ENCODE results near the gene ENC1.

Gene ENC1

DNA sequence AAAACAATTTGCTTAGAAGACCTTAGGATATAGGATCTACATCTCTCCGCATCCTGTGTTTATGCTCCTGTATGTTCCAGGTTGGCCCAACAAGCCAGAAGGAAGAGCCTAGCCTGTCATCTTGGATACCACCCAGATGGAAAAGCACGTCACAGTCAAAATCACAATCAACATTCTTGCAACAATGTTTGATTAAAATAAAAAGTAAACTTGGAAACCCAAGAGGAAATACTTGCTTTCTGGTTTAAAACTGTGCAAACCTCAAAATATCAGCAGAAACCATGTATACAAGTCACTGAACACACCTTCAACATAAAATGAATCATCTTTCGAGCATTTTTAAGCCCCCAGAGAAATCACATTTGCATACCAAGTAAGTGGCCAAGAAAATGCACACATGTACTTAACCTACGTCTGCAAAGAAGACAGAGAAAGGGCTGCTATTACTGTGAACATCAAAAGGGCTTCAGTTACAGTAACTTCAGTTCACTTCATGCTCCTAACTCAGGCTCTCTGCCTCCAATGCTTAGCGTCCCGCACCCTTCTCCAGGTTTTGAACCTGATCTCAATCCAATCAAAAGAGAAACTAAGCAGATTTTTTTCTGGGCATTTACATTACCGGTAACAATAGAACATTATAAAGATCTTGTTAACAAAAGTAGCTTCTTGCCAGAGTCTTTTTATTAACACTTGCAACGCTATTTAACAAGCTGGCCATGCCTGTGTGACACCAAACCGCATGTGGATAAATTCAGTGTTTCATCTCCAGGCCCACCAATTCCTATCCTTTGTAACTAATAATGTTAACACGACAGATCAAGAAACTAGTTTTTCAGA lies 1.3 kb downstream of the ENC1 start:
- DNase-seq (ENCODE audit: low read depth in 1 of 2, low spot score in 1 of 2): no peak
- TF ChIP-seq, protein P1, sequence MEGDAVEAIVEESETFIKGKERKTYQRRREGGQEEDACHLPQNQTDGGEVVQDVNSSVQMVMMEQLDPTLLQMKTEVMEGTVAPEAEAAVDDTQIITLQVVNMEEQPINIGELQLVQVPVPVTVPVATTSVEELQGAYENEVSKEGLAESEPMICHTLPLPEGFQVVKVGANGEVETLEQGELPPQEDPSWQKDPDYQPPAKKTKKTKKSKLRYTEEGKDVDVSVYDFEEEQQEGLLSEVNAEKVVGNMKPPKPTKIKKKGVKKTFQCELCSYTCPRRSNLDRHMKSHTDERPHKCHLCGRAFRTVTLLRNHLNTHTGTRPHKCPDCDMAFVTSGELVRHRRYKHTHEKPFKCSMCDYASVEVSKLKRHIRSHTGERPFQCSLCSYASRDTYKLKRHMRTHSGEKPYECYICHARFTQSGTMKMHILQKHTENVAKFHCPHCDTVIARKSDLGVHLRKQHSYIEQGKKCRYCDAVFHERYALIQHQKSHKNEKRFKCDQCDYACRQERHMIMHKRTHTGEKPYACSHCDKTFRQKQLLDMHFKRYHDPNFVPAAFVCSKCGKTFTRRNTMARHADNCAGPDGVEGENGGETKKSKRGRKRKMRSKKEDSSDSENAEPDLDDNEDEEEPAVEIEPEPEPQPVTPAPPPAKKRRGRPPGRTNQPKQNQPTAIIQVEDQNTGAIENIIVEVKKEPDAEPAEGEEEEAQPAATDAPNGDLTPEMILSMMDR (IDR thresholded peaks at IDR 0.05; ENCODE audit: insufficient read depth, low read length): no peak
- TF ChIP-seq, protein P2, sequence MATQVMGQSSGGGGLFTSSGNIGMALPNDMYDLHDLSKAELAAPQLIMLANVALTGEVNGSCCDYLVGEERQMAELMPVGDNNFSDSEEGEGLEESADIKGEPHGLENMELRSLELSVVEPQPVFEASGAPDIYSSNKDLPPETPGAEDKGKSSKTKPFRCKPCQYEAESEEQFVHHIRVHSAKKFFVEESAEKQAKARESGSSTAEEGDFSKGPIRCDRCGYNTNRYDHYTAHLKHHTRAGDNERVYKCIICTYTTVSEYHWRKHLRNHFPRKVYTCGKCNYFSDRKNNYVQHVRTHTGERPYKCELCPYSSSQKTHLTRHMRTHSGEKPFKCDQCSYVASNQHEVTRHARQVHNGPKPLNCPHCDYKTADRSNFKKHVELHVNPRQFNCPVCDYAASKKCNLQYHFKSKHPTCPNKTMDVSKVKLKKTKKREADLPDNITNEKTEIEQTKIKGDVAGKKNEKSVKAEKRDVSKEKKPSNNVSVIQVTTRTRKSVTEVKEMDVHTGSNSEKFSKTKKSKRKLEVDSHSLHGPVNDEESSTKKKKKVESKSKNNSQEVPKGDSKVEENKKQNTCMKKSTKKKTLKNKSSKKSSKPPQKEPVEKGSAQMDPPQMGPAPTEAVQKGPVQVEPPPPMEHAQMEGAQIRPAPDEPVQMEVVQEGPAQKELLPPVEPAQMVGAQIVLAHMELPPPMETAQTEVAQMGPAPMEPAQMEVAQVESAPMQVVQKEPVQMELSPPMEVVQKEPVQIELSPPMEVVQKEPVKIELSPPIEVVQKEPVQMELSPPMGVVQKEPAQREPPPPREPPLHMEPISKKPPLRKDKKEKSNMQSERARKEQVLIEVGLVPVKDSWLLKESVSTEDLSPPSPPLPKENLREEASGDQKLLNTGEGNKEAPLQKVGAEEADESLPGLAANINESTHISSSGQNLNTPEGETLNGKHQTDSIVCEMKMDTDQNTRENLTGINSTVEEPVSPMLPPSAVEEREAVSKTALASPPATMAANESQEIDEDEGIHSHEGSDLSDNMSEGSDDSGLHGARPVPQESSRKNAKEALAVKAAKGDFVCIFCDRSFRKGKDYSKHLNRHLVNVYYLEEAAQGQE (IDR thresholded peaks at IDR 0.05; ENCODE audit: insufficient replicate concordance, low read depth): no peak
- no peak for TF ChIP-seq GABPA (IDR thresholded peaks at IDR 0.05; ENCODE audit: low read depth)
- no peak for TF ChIP-seq SPI1 (IDR thresholded peaks at IDR 0.05; ENCODE audit: borderline replicate concordance, low read depth)
- no peak for TF ChIP-seq POLR2AphosphoS5 (IDR thresholded peaks at IDR 0.05; ENCODE audit: low read depth)
- Histone ChIP-seq H3K27ac (replicated peaks) (no peak overlapping the region), H3K4me3 (replicated peaks; ENCODE audit: insufficient read depth, low read length) (peak overlapping the region; percentile 66), H3K27me3 (ENCODE audit: insufficient read depth, poor library complexity, severe bottlenecking) (no peaks in the 10 kb centered on the region)

DNA sequence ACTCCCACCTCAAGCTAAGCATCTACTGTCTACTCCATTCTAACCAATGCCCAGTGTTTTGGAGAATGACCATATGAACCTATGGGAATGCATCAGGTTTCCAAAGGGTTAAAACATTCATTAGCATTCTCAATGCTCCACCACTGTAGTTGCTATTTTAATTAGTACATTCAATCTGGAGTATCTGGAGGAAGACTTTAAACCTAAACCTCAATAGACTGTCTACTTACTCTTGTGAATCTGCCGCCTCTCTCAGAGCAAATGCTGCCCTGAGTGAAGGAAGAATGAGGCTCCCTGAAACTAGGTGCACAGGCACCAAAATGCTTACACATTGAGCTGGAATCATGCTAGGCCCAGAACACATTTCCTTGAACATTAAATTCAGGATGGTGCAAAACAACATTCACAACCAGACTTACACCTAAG lies 2.0 kb downstream of the ENC1 start:
- H3K4me3 ChIP-seq (replicated peaks; ENCODE audit: insufficient read depth, low read length): peak overlapping the region; percentile 66
- DNase-seq (ENCODE audit: low read depth in 1 of 2, low spot score in 1 of 2): no peak
- no peak overlapping the region for H3K27ac ChIP-seq (replicated peaks)
- no peaks in the 10 kb centered on the region for H3K27me3 ChIP-seq (ENCODE audit: insufficient read depth, poor library complexity, severe bottlenecking)
- TF ChIP-seq, protein P1 (IDR thresholded peaks at IDR 0.05; ENCODE audit: insufficient read depth, low read length): no peak
- TF ChIP-seq GABPA (IDR thresholded peaks at IDR 0.05; ENCODE audit: low read depth) (no peak), SPI1 (IDR thresholded peaks at IDR 0.05; ENCODE audit: borderline replicate concordance, low read depth) (no peak), POLR2AphosphoS5 (IDR thresholded peaks at IDR 0.05; ENCODE audit: low read depth) (no peak)
- TF ChIP-seq, protein P2 (IDR thresholded peaks at IDR 0.05; ENCODE audit: insufficient replicate concordance, low read depth): no peak

DNA sequence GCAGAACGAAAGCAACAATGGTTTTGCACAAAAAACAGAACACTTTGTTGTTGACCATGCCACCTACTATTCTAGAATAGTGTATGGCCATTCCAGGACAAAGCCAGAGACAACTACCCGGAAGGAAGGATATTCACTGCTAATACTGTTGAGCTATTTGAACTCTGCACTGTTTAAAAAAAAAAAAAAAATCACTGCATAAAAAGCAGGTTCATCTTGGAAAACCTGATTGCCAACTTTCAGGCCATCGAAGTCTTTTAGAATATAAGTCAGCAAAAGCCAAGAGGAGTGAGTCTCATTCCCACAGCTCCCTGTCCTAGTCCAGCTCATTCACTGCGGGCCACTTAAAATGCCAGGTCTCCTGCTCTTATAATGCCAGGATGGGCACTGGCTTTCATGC lies 4.0 kb downstream of the ENC1 start:
- no peak overlapping the region for H3K27ac ChIP-seq (replicated peaks)
- no peak overlapping the region for H3K4me3 ChIP-seq (replicated peaks; ENCODE audit: insufficient read depth, low read length)
- no peak for DNase-seq (ENCODE audit: low read depth in 1 of 2, low spot score in 1 of 2)
- TF ChIP-seq GABPA (IDR thresholded peaks at IDR 0.05; ENCODE audit: low read depth) (no peak), SPI1 (IDR thresholded peaks at IDR 0.05; ENCODE audit: borderline replicate concordance, low read depth) (no peak), POLR2AphosphoS5 (IDR thresholded peaks at IDR 0.05; ENCODE audit: low read depth) (no peak)
- TF ChIP-seq, protein P1 (IDR thresholded peaks at IDR 0.05; ENCODE audit: insufficient read depth, low read length): no peak
- TF ChIP-seq, protein P2 (IDR thresholded peaks at IDR 0.05; ENCODE audit: insufficient replicate concordance, low read depth): no peak
- H3K27me3 ChIP-seq (ENCODE audit: insufficient read depth, poor library complexity, severe bottlenecking): no peaks in the 10 kb centered on the region
